Neuron (in vitro differentiated cells): ENCODE measurements around the gene DNAH5.

ENCODE experiments used
- H2AFZ ChIP-seq: one replicate; pipeline ENCODE4 v1.6.1; 2013; ENCODE audit warnings: low read depth, mild to moderate bottlenecking, inconsistent platforms, low read length, moderate library complexity
- H3K27me3 ChIP-seq: one replicate; pipeline ENCODE4 v1.6.1; 2013; ENCODE audit warnings: low read length; ENCODE audit not compliant: insufficient read depth
- H3K36me3 ChIP-seq: one replicate; pipeline ENCODE4 v1.6.1; 2013; ENCODE audit warnings: low read length; ENCODE audit not compliant: insufficient read depth
- H3K4me1 ChIP-seq: one replicate; pipeline ENCODE4 v1.6.1; 2013; ENCODE audit warnings: low read length; ENCODE audit not compliant: insufficient read depth
- H3K4me3 ChIP-seq: 2 replicates; pipeline ENCODE4 v1.5.1; 2013; ENCODE audit warnings: mild to moderate bottlenecking, low read length, moderate library complexity
- H3K9me3 ChIP-seq: one replicate; pipeline ENCODE4 v1.6.1; 2013; ENCODE audit warnings: low read length

Gene DNAH5

DNA sequence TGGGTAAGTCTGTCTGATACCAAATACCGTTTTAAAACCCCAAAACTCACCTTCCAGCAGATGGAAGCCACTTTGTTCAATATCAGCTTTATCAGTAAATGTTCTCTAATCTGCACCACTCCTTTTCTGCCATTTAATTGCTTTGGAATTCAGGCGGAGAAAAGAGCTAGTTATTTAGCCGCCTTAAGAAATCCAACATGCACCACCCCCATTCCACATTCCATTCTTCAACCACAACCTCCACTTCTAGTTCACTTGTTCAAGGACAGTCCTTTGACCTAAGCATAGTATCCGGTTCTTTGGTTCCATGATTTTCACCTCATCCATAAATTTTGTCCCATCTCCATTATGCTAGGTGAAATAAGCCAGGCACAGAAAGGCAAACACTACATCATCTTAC is 240.1 kb downstream of the DNAH5 start:
- Histone ChIP-seq H3K9me3 (no peaks in the 10 kb centered on the region), H3K36me3 (no peaks in the 10 kb centered on the region), H3K4me3 (no peak overlapping the region), H3K27me3 (no peaks in the 10 kb centered on the region), H2AFZ (no peak overlapping the region), H3K4me1 (no peaks in the 10 kb centered on the region)

GRCh38 chr5:13700626-13701025 is 243.9 kb downstream of the DNAH5 start:
- H3K27me3 ChIP-seq: no peaks in the 10 kb centered on the region
- no peaks in the 10 kb centered on the region for H3K4me1 ChIP-seq
- no peaks in the 10 kb centered on the region for H3K36me3 ChIP-seq
- no peak overlapping the region for H3K4me3 ChIP-seq
- H3K9me3 ChIP-seq: no peaks in the 10 kb centered on the region
- H2AFZ ChIP-seq: no peak overlapping the region

- Histone ChIP-seq H3K36me3 (no peaks in the 10 kb centered on the region), H3K27me3 (no peaks in the 10 kb centered on the region), H3K4me3 (no peak overlapping the region), H3K9me3 (no peaks in the 10 kb centered on the region), H3K4me1 (no peaks in the 10 kb centered on the region), H2AFZ (no peak overlapping the region)
These were observed 245.6 kb downstream of the DNAH5 start for GRCh38 chr5:13698885-13699284.

GRCh38 chr5:13695076-13695712 is 249.3 kb downstream of the DNAH5 start:
- no peaks in the 10 kb centered on the region for H3K9me3 ChIP-seq
- no peak overlapping the region for H2AFZ ChIP-seq
- H3K27me3 ChIP-seq: no peaks in the 10 kb centered on the region
- H3K4me3 ChIP-seq: no peak overlapping the region
- no peaks in the 10 kb centered on the region for H3K36me3 ChIP-seq
- H3K4me1 ChIP-seq: no peaks in the 10 kb centered on the region

- no peak overlapping the region for H3K4me3 ChIP-seq
- H2AFZ ChIP-seq: no peak overlapping the region
- no peaks in the 10 kb centered on the region for H3K9me3 ChIP-seq
- no peaks in the 10 kb centered on the region for H3K36me3 ChIP-seq
- H3K4me1 ChIP-seq: no peaks in the 10 kb centered on the region
- no peaks in the 10 kb centered on the region for H3K27me3 ChIP-seq
These were observed 252.3 kb downstream of the DNAH5 start for GRCh38 chr5:13692172-13692571.

- no peaks in the 10 kb centered on the region for H3K4me1 ChIP-seq
- no peaks in the 10 kb centered on the region for H3K27me3 ChIP-seq
- no peaks in the 10 kb centered on the region for H3K36me3 ChIP-seq
- H2AFZ ChIP-seq: no peak overlapping the region
- H3K4me3 ChIP-seq: no peak overlapping the region
- no peaks in the 10 kb centered on the region for H3K9me3 ChIP-seq
These were observed 268.0 kb downstream of the DNAH5 start for GRCh38 chr5:13676531-13676930.

DNA sequence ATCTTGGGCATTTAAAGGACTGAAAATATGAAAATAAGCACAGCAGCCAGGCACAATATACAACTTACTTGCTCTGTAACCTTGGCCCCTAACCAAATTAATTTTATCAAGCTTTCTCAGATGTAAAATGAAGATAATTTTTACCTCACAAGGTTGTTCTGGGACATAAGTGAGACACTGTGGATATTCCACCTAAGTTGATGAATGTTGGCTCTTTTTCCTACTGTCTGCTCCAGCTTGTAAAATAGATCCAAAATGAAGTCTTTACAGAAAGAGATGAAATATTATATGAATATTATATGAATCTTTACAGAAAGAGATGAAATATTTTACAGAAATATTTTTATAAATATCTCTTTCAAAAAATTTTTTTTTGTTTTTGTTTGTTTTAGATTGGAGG is 270.1 kb downstream of the DNAH5 start:
- no peaks in the 10 kb centered on the region for H3K27me3 ChIP-seq
- no peaks in the 10 kb centered on the region for H3K4me1 ChIP-seq
- no peak overlapping the region for H2AFZ ChIP-seq
- H3K9me3 ChIP-seq: no peaks in the 10 kb centered on the region
- H3K4me3 ChIP-seq: no peak overlapping the region
- no peaks in the 10 kb centered on the region for H3K36me3 ChIP-seq

DNA sequence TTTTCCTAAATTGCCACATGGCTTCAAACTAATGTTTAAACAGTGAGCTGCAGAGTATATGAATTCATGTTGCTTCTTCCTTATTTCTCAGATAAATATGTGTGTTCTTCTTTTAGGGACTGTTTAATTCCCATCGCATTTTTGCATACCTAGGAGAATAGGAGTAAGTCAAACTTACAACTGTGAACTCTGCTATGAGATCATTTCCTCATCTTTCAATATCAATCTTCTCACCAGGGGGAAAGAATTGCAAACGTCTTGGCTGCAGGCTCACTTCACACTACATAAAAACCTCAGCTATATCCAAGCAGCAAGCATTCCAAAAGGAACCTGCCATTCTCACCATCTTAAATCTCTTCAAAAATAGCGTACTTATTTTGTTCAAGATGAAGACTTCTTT is 271.0 kb downstream of the DNAH5 start:
- no peak overlapping the region for H2AFZ ChIP-seq
- H3K4me3 ChIP-seq: no peak overlapping the region
- peaks cover 2% of the 10 kb centered on the region for H3K27me3 ChIP-seq
- no peaks in the 10 kb centered on the region for H3K9me3 ChIP-seq
- H3K4me1 ChIP-seq: no peaks in the 10 kb centered on the region
- H3K36me3 ChIP-seq: no peaks in the 10 kb centered on the region

GRCh38 chr5:13664377-13664776 is 280.1 kb downstream of the DNAH5 start:
- Histone ChIP-seq H3K4me1 (no peaks in the 10 kb centered on the region), H3K4me3 (no peak overlapping the region), H3K27me3 (peaks cover 2% of the 10 kb centered on the region), H3K9me3 (no peaks in the 10 kb centered on the region), H2AFZ (no peak overlapping the region), H3K36me3 (no peaks in the 10 kb centered on the region)

- no peaks in the 10 kb centered on the region for H3K9me3 ChIP-seq
- H3K27me3 ChIP-seq: no peaks in the 10 kb centered on the region
- no peaks in the 10 kb centered on the region for H3K36me3 ChIP-seq
- no peak overlapping the region for H3K4me3 ChIP-seq
- no peak overlapping the region for H2AFZ ChIP-seq
- no peaks in the 10 kb centered on the region for H3K4me1 ChIP-seq
These were observed 281.9 kb downstream of the DNAH5 start for GRCh38 chr5:13662626-13663025.

GRCh38 chr5:13661272-13661671 is 283.2 kb downstream of the DNAH5 start:
- Histone ChIP-seq H3K27me3 (no peaks in the 10 kb centered on the region), H3K4me1 (no peaks in the 10 kb centered on the region), H3K4me3 (no peak overlapping the region), H3K36me3 (no peaks in the 10 kb centered on the region), H3K9me3 (no peaks in the 10 kb centered on the region), H2AFZ (no peak overlapping the region)

DNA sequence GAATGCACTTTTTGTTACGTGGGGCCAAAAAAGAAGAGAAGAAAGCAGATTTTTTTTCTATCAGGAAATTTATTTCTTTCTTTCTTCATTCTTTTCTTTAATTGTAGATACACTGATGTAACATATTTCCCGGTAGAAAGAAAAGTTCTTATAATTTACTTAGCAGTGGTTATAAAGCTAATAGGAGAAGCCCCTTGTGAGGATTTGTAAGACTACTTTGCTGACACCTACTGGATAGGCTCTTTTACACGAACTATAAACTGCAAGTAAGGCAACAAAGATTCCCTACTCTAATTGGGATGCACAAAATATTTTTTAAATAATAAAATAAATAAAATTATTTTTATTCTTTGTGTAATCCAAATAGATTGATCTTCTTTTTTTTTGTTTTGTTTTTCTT is 284.4 kb downstream of the DNAH5 start:
- Histone ChIP-seq H2AFZ (no peak overlapping the region), H3K4me1 (no peaks in the 10 kb centered on the region), H3K9me3 (no peaks in the 10 kb centered on the region), H3K4me3 (no peak overlapping the region), H3K27me3 (no peaks in the 10 kb centered on the region), H3K36me3 (no peaks in the 10 kb centered on the region)

- Histone ChIP-seq H3K36me3 (no peaks in the 10 kb centered on the region), H3K27me3 (no peaks in the 10 kb centered on the region), H3K9me3 (no peaks in the 10 kb centered on the region), H3K4me3 (no peak overlapping the region), H3K4me1 (no peaks in the 10 kb centered on the region), H2AFZ (no peak overlapping the region)
These were observed 285.1 kb downstream of the DNAH5 start for GRCh38 chr5:13659391-13659790.

GRCh38 chr5:13658761-13659160 is 285.7 kb downstream of the DNAH5 start:
- Histone ChIP-seq H2AFZ (no peak overlapping the region), H3K36me3 (no peaks in the 10 kb centered on the region), H3K27me3 (no peaks in the 10 kb centered on the region), H3K9me3 (no peaks in the 10 kb centered on the region), H3K4me1 (no peaks in the 10 kb centered on the region), H3K4me3 (no peak overlapping the region)
